HCT116 (cell line): Measurements from ENCODE around the gene CHD2. TPM values are rescaled to one million over a fixed set of nuclear protein-coding genes. Genes with fewer than 3 reads are reported as not detected.

Experiments
- ATAC-seq: fragments of 200-7000 bp; cut with Tn5 transposase; 2 replicates; pipeline ENCODE4 v1.9.1; 2020; ENCODE audit warnings: mild to moderate bottlenecking, moderate library complexity
- BruUV-seq: library from RNA; stranded (reverse); fragments of 400-500 nt; replicated peaks from 2 replicates; lab custom pipeline; 2021; lab: Mats Ljungman, UMichigan
- CTCF ChIA-PET: fragments of 300-600 bp; sonication (Branson Sonifier 250); formaldehyde crosslinking; loops from one replicate; lab custom pipeline; 2021; ENCODE audit warnings: antibody characterized with exemption; lab: Charles Lee
- POLR2A ChIA-PET: fragments of 300-600, 350-600 bp; sonication (Branson Sonifier 250); formaldehyde crosslinking; loops from one replicate; lab custom pipeline; 2021; ENCODE audit warnings: antibody characterized with exemption; lab: Charles Lee
- RAD21 ChIA-PET, 2 experiments: fragments of 300-600 bp; sonication (Branson Sonifier 250); formaldehyde crosslinking; loops; one replicate each; lab custom pipeline; 2023; ENCODE audit warnings: low total read pairs in 2 of 2; ENCODE audit not compliant: uncharacterized antibody in 2 of 2, unreplicated experiment in 2 of 2, low non-redundant PET in 1 of 2; lab: Charles Lee
- DNase-seq: peaks from one replicate; pipeline ENCODE4 v3.0.0-alpha.2; 2010; ENCODE audit warnings: low read depth, low spot score
- H2AFZ ChIP-seq: fragments of 200-600 bp; shearing (Covaris generic), sonication (generic); 2 replicates; pipeline ENCODE4 v1.6.1; 2017; ENCODE audit warnings: low read depth, mixed run types, mixed read lengths, antibody characterized with exemption, low read length; ENCODE audit not compliant: poor library complexity, severe bottlenecking
- H3K27ac ChIP-seq: 2 replicates; pipeline ENCODE4 v1.5.1; 2012; ENCODE audit warnings: low read depth, low read length
- H3K27me3 ChIP-seq: fragments of 200-600 bp; sonication (generic); 2 replicates; pipeline ENCODE4 v1.6.1; 2016; ENCODE audit warnings: mixed run types, low read length, mixed read lengths; ENCODE audit not compliant: insufficient read depth
- H3K36me3 ChIP-seq, 2 experiments: fragments of 200-500 bp in 1 of 2; fragments of 200-600 bp in 1 of 2; sonication (Bioruptor generic) in 1 of 2; sonication (generic) in 1 of 2; 2 replicates each; pipeline versions ENCODE4 v1.5.1 to v1.6.1; 2014 to 2016; ENCODE audit warnings: low read length in 2 of 2, inconsistent platforms in 1 of 2, mixed read lengths in 1 of 2, mixed run types in 1 of 2; ENCODE audit not compliant: insufficient read depth in 2 of 2, control insufficient read depth in 1 of 2
- H3K4me1 ChIP-seq, 2 experiments: fragments of 200-600 bp in 1 of 2; sonication (generic) in 1 of 2; 2 replicates each; pipeline versions ENCODE4 v1.5.1 to v1.6.1; 2012 to 2017; ENCODE audit warnings: low read length in 2 of 2, inconsistent platforms in 1 of 2, mild to moderate bottlenecking in 1 of 2, mixed read lengths in 1 of 2, mixed run types in 1 of 2, moderate library complexity in 1 of 2; ENCODE audit not compliant: insufficient read depth in 2 of 2, control insufficient read depth in 1 of 2
- H3K4me2 ChIP-seq: fragments of 200-600 bp; sonication (generic); 2 replicates; pipeline ENCODE4 v1.6.1; 2017; ENCODE audit warnings: mixed run types, low read length, mixed read lengths
- H3K4me3 ChIP-seq, 2 experiments: fragments of 200-600 bp in 1 of 2; sonication (generic) in 1 of 2; replicated peaks in 1 of 2; 2 replicates each; pipeline ENCODE4 v1.5.1; 2011 to 2016; ENCODE audit warnings: low read length in 2 of 2, control low read depth in 1 of 2, low read depth in 1 of 2, mild to moderate bottlenecking in 1 of 2, mixed read lengths in 1 of 2, mixed run types in 1 of 2
- H3K79me2 ChIP-seq: fragments of 200-600 bp; sonication (generic); 2 replicates; pipeline ENCODE4 v1.6.1; 2017; ENCODE audit warnings: mild to moderate bottlenecking, mixed run types, low read length, moderate library complexity, mixed read lengths; ENCODE audit not compliant: insufficient read depth
- H3K9ac ChIP-seq: fragments of 200-600 bp; sonication (generic); 2 replicates; pipeline ENCODE4 v1.6.1; 2016; ENCODE audit warnings: low read length, mixed read lengths
- H3K9me2 ChIP-seq: fragments of 200-600 bp; sonication (generic), shearing (Covaris generic); 2 replicates; pipeline ENCODE4 v1.6.1; 2017; ENCODE audit warnings: mixed run types, mild to moderate bottlenecking, moderate library complexity; ENCODE audit not compliant: insufficient read depth
- H3K9me3 ChIP-seq, 2 experiments: fragments of 200-500 bp in 1 of 2; fragments of 200-600 bp in 1 of 2; sonication (Bioruptor generic) in 1 of 2; sonication (generic) in 1 of 2; 2 replicates each; pipeline ENCODE4 v1.6.1; 2014 to 2017; ENCODE audit warnings: low read length in 2 of 2, mixed read lengths in 2 of 2, inconsistent platforms in 1 of 2, low read depth in 1 of 2, mild to moderate bottlenecking in 1 of 2, mixed run types in 1 of 2, moderate library complexity in 1 of 2; ENCODE audit not compliant: control insufficient read depth in 1 of 2, insufficient read depth in 1 of 2
- H4K20me1 ChIP-seq: fragments of 200-600 bp; sonication (generic), shearing (Covaris generic); 2 replicates; pipeline ENCODE4 v1.6.1; 2017; ENCODE audit warnings: mixed run types, mild to moderate bottlenecking, moderate library complexity; ENCODE audit not compliant: insufficient read depth
- ATF3 ChIP-seq: IDR thresholded peaks from 2 replicates; pipeline ENCODE4 v1.6.1; 2012
- CBX3 ChIP-seq: IDR thresholded peaks from 2 replicates; pipeline ENCODE4 v1.6.1; 2012; ENCODE audit warnings: low read depth
- CEBPB ChIP-seq: IDR thresholded peaks from 2 replicates; pipeline ENCODE4 v1.6.1; 2012; ENCODE audit warnings: low read depth
- EGR1 ChIP-seq: IDR thresholded peaks from 2 replicates; pipeline ENCODE4 v1.6.1; 2012; ENCODE audit warnings: low read depth
- EZH2 ChIP-seq: fragments of 200-600 bp; sonication (generic); IDR thresholded peaks from 2 replicates; pipeline ENCODE4 v1.6.1; 2017; ENCODE audit warnings: antibody characterized with exemption, mixed run types
- FOSL1 ChIP-seq: IDR thresholded peaks from 2 replicates; pipeline ENCODE4 v1.6.1; 2012; ENCODE audit warnings: low read depth
- MAX ChIP-seq: IDR thresholded peaks from 2 replicates; pipeline ENCODE4 v1.6.1; 2012
- POLR2AphosphoS5 ChIP-seq: IDR thresholded peaks from 2 replicates; pipeline ENCODE4 v1.6.1; 2011; ENCODE audit warnings: mild to moderate bottlenecking, low read depth, low read length, moderate library complexity
- RAD21 ChIP-seq: IDR thresholded peaks from 2 replicates; pipeline ENCODE4 v1.6.1; 2012; ENCODE audit warnings: low read depth, mild to moderate bottlenecking
- SIN3A ChIP-seq: IDR thresholded peaks from 2 replicates; pipeline ENCODE4 v1.6.1; 2012; ENCODE audit warnings: low read depth
- TCF7L2 ChIP-seq: IDR thresholded peaks from 2 replicates; pipeline ENCODE4 v1.7.0; 2011; ENCODE audit warnings: borderline replicate concordance, inconsistent platforms; ENCODE audit not compliant: insufficient read depth, insufficient read length; ENCODE audit errors: extremely low read depth
- YY1 ChIP-seq: IDR thresholded peaks from 2 replicates; pipeline ENCODE4 v1.6.1; 2011; ENCODE audit warnings: low read length, low read depth, moderate library complexity, mild to moderate bottlenecking; ENCODE audit not compliant: insufficient replicate concordance; ENCODE audit errors: extremely low read depth
- ZNF274 ChIP-seq: fragments of 200-500 bp; sonication (Bioruptor generic); IDR thresholded peaks from 2 replicates; pipeline ENCODE4 v1.6.1; 2014; ENCODE audit warnings: mild to moderate bottlenecking, low read depth, low read length, inconsistent platforms
- intact Hi-C: fragments of 100-400 bp; cut with micrococcal nuclease; formaldehyde crosslinking; loops from 2 replicates; pipeline ENCODE4 v1.10.0; 2022
- total RNA-seq: library from RNA; stranded (reverse); gene quantifications from one replicate; pipeline ENCODE4 v1.2.1, GENCODE V29; 2021; ENCODE audit not compliant: unreplicated experiment
- TF ChIP-seq, protein P1 (sequence below): IDR thresholded peaks from 2 replicates; pipeline ENCODE4 v1.6.1; 2011; ENCODE audit warnings: mild to moderate bottlenecking, low read length, moderate library complexity; ENCODE audit not compliant: insufficient replicate concordance; ENCODE audit errors: extremely low read depth

Gene CHD2
- total RNA-seq, 1 experiment from 2014 or later = 116 TPM

DNA sequence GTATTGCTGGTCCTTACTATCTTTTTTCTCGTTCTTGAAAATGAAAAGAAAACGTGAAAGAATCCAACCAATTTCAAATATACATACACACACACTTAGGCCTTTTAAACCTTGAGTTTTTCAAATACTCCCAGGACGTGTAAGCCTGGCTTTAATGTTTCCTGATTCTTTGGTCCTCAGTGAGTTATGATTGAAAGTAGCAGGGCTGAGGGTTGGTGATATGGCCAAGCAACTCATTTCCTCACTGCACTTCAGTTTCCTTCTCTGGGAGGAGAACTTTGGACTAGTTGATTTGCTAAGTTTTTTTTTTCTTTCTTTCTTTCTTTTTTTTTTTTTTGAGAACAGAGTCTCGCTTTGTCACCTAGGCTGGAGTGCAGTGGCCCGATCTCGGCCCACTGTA is 34.6 kb downstream of the CHD2 start:
- RAD21 ChIA-PET = no interaction called here
- TF ChIP-seq ATF3 (no peak), EGR1 (no peak), POLR2AphosphoS5 (no peak)
- intact Hi-C loops = no loop called here
- Histone ChIP-seq H3K27ac (no peak overlapping the region), H3K4me1 (no peaks in the 10 kb centered on the region), H3K9ac (no peak overlapping the region), H3K9me3 (no peaks in the 10 kb centered on the region), H3K27me3 (no peaks in the 10 kb centered on the region), H3K4me2 (no peak overlapping the region), H3K36me3 (peaks cover 59 to 65% of the 10 kb centered on the region in 2 experiments), H4K20me1 (no peaks in the 10 kb centered on the region), H3K79me2 (peaks cover 92% of the 10 kb centered on the region), H3K9me2 (no peaks in the 10 kb centered on the region), H2AFZ (no peak overlapping the region), H3K4me3 (no peak overlapping the region)
- POLR2A ChIA-PET = no interaction called here
- DNase-seq (no peak), ATAC-seq (no peak)
- CTCF ChIA-PET = no interaction called here
- BruUV-seq = no TSS peak

GRCh38 chr15:92936138-92936537 is 36.0 kb downstream of the CHD2 start:
- ATAC-seq = no peak
- Histone ChIP-seq H3K4me1 (no peaks in the 10 kb centered on the region), H3K27ac (no peak overlapping the region), H2AFZ (no peak overlapping the region), H4K20me1 (no peaks in the 10 kb centered on the region), H3K27me3 (no peaks in the 10 kb centered on the region), H3K4me2 (no peak overlapping the region), H3K9ac (no peak overlapping the region), H3K79me2 (peaks cover 85% of the 10 kb centered on the region), H3K36me3 (peaks cover 54 to 64% of the 10 kb centered on the region in 2 experiments), H3K4me3 (no peak overlapping the region), H3K9me2 (no peaks in the 10 kb centered on the region), H3K9me3 (no peaks in the 10 kb centered on the region)
- intact Hi-C loops = no loop called here
- BruUV-seq = no TSS peak
- POLR2A ChIA-PET = no interaction called here
- TF ChIP-seq ATF3 (no peak), FOSL1 (no peak), CEBPB (no peak), CBX3 (no peak), TCF7L2 (no peak), RAD21 (no peak), ZNF274 (no peak), EZH2 (no peak), MAX (no peak), YY1 (no peak), POLR2AphosphoS5 (no peak), SIN3A (no peak)
- TF ChIP-seq, protein P1, sequence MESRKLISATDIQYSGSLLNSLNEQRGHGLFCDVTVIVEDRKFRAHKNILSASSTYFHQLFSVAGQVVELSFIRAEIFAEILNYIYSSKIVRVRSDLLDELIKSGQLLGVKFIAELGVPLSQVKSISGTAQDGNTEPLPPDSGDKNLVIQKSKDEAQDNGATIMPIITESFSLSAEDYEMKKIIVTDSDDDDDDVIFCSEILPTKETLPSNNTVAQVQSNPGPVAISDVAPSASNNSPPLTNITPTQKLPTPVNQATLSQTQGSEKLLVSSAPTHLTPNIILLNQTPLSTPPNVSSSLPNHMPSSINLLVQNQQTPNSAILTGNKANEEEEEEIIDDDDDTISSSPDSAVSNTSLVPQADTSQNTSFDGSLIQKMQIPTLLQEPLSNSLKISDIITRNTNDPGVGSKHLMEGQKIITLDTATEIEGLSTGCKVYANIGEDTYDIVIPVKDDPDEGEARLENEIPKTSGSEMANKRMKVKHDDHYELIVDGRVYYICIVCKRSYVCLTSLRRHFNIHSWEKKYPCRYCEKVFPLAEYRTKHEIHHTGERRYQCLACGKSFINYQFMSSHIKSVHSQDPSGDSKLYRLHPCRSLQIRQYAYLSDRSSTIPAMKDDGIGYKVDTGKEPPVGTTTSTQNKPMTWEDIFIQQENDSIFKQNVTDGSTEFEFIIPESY = no peak
- CTCF ChIA-PET = no interaction called here
- no peak for DNase-seq
- RAD21 ChIA-PET = interaction anchor here in 1 of 2 experiments (0.8 kb wide), 1 partner anchor 134 kb away, joined by 7 read pairs; no protein-coding TSS in a partner anchor
